ENCODE measurements around the gene ZNF333.

GRCh38 chr19:14733574-14733973 lies 43.7 kb downstream of the ZNF333 start:
- TF ChIP-seq CTCF (conservative IDR thresholded peaks at IDR 0.05) (no peak), ZFX (IDR thresholded peaks at IDR 0.05) (no peak)
